ENCODE data around the gene EDN3.

EDN3 gene

DNA sequence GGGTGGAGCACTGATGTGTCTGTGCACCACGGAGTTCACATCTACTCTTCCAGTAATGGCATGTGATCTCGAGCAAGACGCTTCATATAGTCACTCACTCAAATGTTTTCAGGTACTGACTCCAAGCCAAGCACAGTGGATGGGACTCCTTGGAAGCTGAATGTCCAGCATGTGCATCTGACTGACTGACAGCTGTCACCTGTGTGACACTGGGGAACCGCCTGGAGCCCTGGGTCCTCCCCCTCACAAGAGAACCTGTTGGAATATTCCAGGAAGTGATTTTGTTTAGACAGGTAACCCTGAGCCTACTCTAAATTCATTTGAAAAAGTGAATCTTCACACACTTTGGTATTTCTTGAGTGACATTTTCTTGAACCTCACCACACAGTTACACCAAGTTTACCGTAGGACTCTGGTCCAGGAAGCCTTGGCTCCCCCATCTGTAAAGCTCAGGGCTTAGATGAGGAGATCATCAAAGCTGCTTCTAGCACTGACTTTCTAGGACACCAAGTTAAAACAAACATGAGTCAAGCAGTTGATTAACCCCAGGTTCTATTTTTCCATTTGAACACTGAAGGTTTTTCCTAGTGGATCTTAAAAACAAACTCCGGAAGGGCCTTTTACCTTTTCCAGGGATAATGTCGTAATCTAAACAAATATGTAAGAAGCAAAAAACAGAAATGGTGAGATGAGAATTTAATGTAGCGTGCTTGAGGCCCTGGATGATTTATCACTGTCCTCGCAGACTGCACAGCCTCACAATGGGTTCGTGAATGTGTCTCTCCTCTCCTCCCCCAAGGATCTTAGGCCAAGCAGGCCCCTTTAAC is 50.1 kb downstream of the EDN3 start:
- TF ChIP-seq, protein P1, sequence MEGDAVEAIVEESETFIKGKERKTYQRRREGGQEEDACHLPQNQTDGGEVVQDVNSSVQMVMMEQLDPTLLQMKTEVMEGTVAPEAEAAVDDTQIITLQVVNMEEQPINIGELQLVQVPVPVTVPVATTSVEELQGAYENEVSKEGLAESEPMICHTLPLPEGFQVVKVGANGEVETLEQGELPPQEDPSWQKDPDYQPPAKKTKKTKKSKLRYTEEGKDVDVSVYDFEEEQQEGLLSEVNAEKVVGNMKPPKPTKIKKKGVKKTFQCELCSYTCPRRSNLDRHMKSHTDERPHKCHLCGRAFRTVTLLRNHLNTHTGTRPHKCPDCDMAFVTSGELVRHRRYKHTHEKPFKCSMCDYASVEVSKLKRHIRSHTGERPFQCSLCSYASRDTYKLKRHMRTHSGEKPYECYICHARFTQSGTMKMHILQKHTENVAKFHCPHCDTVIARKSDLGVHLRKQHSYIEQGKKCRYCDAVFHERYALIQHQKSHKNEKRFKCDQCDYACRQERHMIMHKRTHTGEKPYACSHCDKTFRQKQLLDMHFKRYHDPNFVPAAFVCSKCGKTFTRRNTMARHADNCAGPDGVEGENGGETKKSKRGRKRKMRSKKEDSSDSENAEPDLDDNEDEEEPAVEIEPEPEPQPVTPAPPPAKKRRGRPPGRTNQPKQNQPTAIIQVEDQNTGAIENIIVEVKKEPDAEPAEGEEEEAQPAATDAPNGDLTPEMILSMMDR (IDR thresholded peaks at IDR 0.05; ENCODE audit: low read depth, low read length): no peak
- H3K4me3 ChIP-seq (ENCODE audit: low read depth, low read length): no peak overlapping the region

DNA sequence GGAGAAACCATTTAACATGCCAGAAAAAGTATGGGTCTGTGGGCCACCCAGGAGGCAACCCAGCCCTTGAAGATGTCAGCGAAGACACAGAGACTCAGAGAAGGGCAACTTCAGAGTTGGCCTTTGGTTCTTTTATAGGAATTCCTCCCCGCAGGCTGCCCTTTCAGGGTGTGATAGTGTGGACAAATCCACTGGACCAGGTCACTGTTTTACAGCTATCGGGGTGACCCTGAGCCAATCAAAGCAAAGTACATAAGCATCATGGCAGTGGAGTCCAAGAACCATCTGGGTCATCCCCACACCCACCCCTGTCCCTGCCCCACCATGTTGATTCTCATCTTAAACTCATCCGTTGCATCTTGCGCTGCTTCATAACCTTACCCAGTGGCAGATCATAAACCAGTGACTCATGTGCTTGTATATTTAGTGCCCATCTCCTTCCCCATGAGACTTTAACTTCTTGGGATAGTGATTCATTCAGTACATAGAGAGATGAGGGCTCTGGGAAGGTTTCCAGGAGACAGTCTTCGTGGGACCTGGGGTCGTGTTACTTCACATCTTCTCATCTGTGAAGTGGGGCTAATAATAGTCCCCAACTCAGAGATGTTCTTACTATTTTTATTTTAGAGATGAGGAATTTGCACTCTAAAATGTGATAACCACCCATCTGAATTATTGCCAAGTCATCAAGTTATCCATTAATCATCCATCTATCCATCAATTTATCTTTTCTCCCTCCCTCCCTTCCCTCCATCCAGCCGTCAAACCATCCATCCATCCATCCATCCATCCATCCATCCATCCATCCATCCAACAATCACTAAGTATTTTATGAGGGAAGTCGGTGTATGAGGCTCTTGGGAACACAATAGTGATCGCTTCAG is 51.0 kb downstream of the EDN3 start:
- TF ChIP-seq, protein P1 (IDR thresholded peaks at IDR 0.05; ENCODE audit: low read depth, low read length): no peak
- H3K4me3 ChIP-seq (ENCODE audit: low read depth, low read length): no peak overlapping the region

DNA sequence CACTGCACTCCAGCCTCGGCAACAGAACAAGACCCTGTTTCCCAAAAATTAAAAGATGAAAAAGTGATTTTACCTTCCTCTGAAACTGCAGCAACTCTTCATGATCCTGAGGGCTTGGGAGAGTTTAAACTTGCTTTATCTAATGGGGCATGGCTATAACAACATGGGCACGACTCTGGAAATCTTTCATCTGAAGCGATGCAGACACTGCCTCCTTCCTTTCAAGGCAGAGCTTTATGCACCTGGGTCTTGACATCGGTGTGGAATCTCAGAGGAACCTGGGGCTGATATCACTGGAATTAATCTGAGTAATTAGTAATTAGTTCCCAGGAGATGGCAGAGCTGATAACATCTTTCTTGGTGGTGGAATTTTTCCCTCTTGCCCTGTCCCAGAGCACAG is 52.1 kb downstream of the EDN3 start:
- TF ChIP-seq, protein P1 (IDR thresholded peaks at IDR 0.05; ENCODE audit: low read depth, low read length): no peak
- H3K4me3 ChIP-seq (ENCODE audit: low read depth, low read length): no peak overlapping the region

DNA sequence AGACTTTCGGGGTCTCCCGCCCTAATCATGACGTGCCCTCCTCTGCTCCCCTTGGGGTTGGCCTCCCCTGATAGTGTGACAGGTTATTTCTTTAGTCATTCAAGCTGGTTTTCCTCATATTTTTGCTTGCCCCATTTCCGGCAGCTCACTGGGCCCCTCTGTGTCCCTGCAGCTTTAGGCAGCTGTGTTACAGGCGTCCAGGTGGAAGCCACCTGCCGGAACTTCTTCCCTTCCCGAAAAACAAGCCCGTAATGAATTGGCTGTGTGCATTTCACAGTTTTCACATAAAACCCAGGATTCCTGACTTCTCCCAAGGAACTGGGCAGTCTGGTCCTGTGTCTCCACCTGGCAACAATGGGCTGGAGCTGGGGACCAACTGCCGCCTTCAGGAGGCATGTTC is 52.6 kb downstream of the EDN3 start:
- H3K4me3 ChIP-seq (ENCODE audit: low read depth, low read length): no peak overlapping the region
- TF ChIP-seq, protein P1 (IDR thresholded peaks at IDR 0.05; ENCODE audit: low read depth, low read length): no peak

DNA sequence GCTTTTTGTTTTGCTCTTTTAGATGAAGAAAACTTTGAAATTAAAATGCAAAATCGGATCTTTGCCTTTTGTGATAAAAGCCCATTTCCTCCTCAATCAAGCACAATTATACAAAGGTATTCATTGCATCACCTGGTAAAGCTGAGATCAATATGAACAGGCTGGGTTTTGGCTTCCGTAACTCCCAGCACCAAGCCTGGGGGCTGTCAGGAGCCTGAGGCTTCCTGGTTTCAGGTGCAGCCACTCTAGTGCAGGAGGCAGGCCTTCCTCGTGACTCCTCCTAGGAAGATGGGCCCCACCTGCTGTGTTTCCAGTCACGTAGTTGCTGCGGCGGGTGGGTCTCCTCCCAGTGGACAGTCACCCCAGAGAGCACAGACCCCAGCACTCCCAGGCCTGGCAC is 54.0 kb downstream of the EDN3 start:
- H3K4me3 ChIP-seq (ENCODE audit: low read depth, low read length): no peak overlapping the region
- TF ChIP-seq, protein P1 (IDR thresholded peaks at IDR 0.05; ENCODE audit: low read depth, low read length): no peak

DNA sequence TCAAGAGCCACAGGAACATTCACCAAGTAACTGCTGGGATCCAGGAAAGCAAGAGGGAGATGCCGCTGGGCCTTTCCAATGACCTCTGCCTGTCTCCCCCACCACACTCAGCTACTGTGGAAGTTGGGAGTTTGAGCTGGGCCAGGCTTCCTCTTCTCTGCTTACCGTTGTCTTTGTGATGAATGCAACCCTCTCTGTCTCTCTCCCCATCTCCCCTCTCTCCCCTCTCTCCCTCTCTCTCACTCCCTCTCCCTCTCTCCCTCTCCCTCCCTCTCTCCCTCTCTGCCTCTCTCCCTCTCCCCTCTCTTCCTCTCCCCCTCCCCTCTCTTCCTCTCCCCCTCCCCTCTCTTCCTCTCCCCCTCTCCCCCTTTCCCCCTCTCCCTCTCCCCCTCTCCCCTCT is 54.8 kb downstream of the EDN3 start:
- TF ChIP-seq, protein P1 (IDR thresholded peaks at IDR 0.05; ENCODE audit: low read depth, low read length): no peak
- H3K4me3 ChIP-seq (ENCODE audit: low read depth, low read length): no peak overlapping the region

Data from WI38 (cell line).